NCI-H2196 (cell line): ENCODE data around the gene TRMT11.
A peak's percentile ranks its signal among the peaks of the same experiment; 100 is the strongest.
"Not testable (repeated sequence)": the region's sequence is repeated elsewhere in the genome, so short reads cannot be mapped to it uniquely, and the experiment has no call there.

ENCODE experiments used
- DNase-seq: peaks from one replicate; lab custom pipeline; 2025; ENCODE audit not compliant: unreplicated experiment; lab: John Stamatoyannopoulos, UW

Gene TRMT11

DNA sequence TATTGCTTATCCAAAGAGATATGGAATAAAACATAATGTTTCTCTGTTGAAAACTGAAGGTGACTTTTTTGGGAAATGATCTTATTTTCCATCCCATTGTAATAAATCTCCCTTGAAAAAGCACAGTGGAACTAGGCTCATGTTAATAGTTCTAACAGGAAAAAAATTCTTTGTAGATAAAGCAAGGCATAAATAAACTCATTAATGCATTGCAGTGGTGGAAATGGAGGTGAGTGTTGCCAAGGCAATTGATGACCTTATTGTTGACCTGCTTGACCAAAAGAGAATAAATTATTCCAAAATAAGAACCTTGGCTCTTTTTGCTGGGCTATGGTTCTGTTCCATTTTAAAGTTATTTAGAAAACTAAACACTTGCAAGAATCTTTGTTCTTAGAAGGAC lies 55.2 kb downstream of the TRMT11 start:
- no peak for DNase-seq

DNA sequence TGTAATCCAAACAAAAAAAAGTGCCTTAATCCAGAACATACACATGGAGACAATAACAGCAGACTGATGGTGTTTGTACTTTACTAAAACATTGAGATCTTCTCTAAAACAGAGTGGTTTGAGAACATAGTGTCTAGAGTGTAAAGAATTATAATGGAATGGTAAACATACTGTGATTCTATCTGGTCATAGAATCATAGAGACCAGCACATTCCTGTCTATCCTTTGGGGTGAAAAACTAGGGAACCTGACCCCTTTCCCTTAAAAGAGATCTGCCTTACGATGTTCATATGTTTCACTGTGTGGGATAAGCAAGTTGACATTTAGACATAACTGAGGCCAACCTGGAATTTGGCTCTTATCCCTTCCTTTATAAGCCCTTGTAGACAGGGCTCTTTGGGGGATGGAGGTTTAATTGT lies 55.7 kb downstream of the TRMT11 start:
- no peak for DNase-seq

DNA sequence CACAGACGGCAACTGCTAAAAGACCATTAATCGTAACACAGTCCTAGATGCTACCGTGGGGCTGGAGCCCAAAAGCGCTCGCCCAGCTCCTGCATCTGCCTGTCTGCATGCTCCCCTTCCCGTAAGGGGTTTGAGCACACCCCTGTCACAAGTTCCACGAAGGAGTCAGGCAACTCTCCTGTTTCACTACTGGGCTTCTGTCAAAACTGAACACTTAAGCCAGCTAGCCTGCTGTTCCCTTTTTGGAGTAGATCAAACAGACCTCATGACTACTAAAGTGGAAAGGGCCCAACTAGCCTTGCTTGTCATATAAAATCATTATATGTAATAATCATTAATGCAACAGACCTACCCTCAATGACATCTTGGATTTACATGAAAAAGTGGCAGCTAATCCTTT lies 61.3 kb downstream of the TRMT11 start:
- DNase-seq = no peak

DNA sequence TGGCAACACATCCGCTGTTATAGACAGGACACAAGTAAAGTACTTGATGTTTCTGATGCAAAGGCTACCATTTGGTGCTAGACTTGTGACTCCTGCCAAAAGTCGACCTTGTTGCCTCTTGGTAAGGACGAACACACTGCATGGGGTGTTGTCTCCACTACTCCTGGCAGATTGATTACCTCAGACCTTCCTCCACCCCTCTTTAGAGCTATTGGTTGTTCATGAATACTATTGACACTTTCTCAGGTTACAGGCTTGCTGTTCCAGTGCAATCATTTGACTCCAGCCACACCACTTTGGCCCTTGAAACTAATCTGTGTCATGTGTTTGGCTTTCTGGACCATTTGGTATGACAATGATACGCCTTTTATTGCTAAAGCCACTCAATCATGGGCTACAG lies 62.3 kb downstream of the TRMT11 start:
- no peak for DNase-seq

DNA sequence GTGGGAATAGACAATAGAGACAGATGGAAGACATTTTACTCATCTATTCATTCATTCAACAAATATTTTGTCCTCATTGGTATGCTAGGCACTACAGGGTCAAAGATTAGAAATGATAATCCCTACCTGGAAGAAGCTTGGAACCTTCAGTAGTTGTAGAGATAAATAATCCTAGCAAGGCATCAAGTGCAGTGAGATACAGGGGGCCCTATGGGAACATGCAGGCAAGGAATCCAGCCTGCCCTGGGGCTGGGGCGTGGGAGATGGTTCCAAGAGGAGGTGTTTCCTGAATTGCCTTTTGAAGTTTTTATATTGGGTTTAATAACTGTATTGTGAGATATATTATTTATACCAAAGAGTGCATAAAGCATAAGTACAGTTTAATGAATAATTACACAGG lies 64.5 kb downstream of the TRMT11 start:
- DNase-seq = no peak

DNA sequence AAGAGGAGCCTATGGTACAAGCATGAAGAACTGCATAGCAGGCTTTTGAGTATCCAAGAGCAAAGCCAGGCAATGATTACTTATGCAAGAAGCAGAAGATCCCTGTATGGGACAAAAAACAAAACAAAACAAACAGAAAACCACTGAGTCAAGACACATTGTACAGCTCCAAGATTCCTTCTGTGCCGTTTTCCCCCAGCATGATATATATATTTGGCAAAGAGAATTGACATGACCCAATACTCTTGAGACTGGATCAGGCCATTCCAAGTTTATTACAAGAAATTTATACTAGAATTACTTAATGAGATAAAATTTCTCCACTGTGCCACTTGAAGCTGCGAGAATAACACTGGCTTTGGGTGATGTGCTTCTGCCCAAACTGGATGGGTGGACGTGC lies 65.5 kb downstream of the TRMT11 start:
- DNase-seq = no peak

DNA sequence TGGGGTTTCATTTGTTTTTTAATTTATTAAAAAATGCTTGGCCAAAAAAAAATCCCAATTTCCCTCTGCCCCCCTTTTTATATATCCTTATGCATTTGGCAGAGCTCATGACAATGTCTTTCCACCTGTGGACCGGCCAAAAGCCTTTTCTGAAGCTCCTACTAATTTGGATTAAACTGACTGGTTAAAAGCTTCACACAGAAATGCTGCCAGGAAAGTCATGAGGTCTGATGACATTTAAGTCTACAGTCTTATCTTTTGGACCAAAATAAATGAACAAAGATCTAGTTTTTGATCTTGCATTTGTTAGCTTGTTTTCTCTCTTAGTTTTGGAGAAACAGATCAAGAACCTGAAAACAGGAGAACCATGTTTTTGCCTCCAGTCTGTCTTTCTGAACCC lies 66.1 kb downstream of the TRMT11 start:
- DNase-seq = no peak

DNA sequence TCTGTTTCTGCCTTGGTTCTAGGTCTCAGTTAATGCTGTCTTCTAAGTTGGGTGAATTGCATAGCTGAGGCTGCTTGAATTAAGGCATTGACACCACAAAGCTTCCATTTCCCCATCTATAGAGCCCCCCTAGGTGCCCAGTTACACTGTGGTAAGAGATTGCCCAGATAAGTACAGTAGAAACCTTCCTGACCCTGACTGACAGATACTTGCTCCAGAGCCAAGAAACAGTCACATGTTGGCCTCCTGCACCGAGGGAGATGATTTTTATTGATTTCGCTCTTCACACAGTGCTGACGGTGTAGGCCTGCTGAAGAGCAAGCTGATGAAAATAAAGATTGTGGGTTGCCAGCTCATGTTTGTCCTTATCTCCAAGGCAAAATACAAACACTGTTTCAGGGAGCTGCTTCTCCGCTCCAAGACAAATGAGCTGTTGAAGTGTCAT lies 67.9 kb downstream of the TRMT11 start:
- peak; percentile 19 for DNase-seq

DNA sequence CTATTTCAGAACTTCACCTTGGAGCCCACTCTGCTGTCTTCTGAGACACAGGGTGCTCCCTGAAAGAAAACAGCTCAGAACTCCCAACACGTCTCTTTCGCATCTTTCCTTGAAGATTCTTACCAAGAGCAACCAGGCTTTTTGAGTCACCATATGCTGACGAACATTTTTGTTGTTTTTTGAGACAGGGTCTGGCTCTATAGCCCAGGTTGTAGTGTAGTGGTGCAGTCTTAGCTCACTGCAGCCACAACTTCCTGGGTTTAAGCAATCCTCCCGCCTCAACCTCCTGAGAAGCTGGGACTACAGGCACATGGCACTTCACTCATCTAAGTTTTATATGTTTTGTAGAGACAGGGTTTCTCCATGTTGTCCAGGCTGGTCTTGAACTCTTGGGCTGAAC lies 68.5 kb downstream of the TRMT11 start:
- no peak for DNase-seq

DNA sequence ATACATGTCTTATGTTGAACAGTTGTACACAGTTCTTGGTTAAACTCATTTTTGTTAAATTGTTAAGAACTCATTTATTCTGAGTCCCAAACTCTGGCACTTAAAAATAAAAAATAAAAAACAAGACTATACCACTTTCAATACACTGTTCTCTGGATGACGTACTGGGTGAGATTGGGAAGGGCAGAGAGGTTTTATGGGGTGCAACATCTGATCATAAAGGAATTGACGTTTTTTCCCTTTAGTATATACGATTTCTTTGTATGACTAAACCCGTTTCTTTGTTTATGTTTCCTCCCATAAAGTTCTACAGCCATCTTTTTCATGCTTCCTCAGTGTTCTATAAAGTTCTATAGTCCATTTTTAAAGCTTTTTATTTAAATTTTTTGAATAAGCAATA lies 69.1 kb downstream of the TRMT11 start:
- no peak for DNase-seq

DNA sequence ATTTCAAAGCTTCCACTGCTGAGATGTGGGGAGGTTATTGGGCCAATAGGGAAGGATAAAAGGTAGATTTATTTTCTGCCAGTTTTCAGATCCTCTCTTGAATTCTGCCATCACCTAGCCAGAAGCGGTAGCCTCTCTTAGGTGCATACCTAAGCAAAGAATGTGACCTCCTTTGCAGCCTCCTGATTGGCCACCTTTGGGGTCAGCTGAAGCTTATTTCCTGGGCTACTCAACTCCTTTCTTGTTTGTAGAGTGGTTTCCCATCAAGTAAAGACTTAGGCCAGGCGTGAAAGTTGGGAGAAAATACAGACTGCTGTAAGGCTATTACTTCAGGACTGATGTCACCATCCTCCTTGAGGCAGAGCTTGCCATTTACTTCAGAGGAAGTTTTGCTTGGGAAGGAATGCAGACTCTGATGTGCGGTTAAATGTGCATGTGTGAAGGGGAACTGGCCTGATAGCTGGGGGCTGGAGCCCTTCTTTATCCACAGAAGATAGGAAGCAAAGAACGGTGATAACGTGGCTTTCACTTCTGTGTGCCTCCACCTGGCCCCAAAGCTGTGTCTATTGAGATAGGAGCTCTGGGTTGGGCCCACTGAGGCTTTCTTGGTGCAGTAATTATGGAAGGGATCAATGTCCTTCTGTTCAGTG lies 70.1 kb downstream of the TRMT11 start:
- DNase-seq = no peak

DNA sequence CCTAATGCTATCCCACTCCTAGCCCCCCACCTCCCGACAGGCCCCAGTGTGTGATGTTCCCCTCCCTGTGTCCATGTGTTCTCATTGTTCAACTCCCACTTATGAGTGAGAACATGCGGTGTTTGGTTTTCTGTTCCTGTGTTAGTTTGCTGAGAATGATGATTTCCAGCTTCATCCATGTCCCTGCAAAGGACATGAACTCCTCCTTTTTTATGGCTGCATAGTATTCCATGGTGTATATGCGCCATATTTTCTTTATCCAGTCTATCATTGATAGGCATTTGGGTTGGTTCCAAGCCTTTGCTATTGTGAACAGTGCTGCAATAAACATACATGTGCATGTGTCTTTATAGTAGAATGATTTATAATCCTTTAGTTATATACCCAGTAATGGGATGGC lies 71.7 kb downstream of the TRMT11 start:
- DNase-seq = not testable (repeated sequence)

DNA sequence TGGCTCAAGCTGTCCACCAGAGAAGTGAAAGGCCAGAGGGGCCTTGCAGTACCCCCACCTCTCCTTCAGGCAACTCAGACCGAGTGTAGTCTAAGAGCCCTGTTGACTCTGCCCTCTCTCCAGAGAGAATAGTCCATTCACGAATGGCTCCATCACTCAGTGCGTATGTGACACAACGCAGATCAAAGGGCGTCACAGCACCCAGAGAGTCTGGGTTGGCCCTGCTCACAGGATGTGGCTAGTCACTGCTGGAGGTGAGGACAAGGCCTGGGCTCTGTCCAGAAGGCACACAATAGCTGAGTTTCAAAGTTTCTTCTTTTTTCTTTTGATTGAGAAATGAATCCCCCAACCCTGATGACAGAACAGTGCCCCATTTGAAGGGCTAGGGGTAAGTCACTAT lies 74.1 kb downstream of the TRMT11 start:
- DNase-seq = no peak

DNA sequence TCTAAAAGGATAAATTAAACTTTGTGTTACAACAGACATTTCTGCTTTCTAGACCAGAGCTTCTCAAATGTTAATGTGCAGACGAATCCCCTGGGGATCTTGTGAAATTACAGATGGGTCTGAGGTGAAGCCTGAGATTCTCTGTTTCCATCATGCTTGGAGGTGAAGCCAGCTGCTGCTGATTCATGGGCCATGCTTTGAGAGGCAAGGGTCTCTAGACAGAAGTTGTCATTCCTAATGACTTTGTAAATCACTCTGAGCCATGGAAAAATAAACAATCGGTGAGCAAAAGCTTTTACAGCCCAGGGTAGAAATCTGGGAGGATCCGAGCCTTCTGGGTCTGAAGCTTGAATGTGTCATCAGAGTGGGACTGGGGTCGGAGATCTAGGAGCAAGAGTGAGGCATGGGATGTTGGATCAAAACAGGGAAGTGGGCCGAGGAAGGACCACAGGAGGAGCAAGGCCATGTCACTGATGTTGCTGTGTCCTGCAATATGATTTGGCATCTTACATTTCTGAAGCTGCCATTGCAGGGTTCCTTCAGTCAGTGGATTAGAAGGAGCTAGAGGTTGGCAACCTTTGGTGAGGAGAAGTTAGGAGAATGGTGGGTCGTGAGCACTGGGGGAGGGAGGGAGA lies 77.3 kb downstream of the TRMT11 start:
- DNase-seq = no peak

DNA sequence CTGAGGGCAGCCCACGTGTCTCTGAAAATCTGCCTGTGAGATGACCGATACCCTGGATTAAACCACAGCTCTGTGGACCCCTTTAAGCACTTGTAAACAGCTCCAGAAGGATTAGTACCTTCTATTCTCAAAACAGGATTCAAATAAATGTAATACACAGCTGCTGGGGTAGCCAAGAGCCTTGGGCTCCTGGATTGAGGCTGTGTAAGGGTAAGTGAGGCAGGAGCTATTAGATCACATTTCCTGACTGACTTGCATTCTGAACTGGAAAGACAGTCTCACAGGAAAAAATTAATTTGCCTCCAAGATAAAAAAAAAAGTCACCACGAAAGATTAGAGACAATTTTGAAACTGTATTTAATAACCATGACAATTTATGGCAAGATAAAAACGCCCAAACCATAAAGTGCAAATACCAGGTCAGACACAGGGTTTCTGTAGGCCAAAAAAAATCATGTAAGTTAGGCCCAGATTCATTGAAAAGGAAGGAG lies 78.0 kb downstream of the TRMT11 start:
- no peak for DNase-seq

DNA sequence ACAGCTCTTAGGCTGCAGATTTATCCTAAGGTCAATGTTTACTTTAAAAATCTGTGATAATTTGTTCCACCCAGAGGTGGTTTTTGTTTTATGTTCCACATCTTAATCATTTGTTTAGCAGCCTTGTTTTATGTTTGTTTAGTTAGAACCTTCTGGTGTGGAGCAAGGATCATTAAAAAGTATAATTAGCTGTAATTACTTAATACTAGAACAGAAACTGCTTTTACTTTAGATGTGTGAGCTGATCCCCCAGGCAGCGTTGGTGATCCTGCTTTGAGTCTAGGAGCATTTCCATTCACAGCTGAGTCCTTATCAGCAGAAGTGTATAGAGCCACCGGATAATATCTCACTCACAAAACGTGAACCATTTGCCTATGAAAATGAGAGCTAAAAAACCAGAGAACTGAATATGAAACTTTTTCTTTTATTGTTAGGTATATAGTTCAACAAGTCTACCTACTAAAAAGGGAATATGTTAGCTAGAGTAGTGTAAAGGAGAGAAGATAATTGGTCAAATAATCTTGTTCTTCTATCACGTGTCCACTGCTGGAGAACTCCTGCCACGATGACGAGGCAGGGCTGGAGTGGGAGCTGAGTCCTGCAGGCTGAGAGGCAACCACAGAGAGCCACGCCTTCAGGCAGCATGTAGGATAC lies 78.5 kb downstream of the TRMT11 start:
- DNase-seq = no peak

DNA sequence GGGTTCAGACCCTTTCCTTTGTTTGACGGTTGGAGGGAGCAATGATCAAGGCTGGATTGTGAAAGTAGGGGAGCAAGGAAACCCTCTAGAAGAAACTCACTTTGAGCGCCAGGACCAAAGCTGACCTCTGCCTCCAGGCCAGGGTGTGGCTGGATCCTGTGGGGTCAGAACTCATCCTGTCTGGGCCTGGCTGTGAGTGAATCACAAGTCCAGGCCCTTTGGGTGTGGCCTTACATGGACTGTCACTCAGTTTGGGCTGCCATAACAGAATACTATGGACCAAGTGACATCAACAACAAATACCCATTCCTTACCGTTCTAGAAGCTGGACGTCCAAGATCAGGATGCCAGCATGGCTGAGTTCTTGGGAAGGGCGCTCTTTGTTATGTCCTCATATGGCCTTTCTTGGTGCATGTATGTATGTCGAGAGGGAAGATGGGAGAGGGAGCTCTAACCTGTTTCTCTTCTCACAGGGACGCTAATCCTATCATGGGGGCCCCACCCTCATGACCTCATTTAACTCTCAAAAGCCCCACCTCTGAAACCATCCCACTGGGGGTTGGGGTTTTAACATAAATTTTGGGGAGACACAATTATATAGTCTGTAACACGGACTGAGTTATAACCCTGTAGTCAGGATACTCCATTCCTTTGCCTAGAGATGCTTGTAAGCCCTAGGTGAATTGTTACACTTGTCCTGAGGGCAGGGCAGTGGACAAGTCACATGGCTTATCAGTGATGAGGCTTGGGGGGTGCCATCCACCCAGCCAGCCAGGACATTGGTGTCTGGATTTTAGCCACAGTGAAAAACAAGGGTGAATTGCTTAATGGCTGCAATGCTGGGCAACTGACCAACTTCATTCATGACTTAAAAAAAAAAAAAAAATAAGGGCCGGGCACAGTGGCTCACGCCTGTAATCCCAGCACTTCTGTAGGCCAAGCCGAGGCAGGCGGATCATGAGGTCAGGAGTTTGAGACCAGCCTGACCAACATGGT lies 80.0 kb downstream of the TRMT11 start:
- no peak for DNase-seq

DNA sequence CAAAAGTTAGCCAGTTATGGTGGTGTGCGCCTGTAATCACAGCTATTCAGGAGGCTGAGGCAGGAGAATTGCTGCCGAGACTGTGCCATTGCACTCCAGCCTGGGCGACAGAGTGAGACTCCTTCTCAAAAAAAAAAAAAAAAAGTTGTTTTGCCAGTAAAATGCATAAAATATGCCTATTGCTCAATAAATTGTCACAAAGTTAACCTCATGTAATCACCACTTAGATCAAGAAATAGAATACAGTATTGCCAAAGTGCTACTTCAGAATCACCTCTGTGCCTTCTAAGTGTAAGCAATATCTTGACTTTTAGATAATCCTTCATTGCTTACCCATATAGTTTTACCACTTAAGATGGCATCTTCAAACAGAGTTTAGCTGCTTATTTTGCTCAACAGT lies 80.7 kb downstream of the TRMT11 start:
- DNase-seq = no peak

DNA sequence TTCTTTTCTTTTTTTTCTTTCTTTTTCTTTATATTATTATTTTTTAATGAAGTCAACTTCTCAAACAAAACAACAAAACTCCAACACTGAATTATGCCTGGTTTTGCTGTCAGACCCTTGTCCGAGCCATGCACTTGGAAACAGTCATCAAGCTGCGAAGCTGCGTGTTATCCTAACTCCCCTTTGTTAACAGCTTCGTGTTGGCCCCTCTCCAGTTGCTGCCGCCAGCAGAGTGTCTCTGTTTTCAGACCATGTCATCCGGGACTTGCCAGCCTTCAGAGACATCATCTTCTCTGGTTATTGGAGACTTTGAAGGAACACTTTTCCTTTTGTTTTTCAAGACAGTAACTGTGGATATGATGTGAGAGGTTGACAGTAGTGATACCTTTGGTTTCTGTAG lies 83.1 kb downstream of the TRMT11 start:
- DNase-seq = no peak

DNA sequence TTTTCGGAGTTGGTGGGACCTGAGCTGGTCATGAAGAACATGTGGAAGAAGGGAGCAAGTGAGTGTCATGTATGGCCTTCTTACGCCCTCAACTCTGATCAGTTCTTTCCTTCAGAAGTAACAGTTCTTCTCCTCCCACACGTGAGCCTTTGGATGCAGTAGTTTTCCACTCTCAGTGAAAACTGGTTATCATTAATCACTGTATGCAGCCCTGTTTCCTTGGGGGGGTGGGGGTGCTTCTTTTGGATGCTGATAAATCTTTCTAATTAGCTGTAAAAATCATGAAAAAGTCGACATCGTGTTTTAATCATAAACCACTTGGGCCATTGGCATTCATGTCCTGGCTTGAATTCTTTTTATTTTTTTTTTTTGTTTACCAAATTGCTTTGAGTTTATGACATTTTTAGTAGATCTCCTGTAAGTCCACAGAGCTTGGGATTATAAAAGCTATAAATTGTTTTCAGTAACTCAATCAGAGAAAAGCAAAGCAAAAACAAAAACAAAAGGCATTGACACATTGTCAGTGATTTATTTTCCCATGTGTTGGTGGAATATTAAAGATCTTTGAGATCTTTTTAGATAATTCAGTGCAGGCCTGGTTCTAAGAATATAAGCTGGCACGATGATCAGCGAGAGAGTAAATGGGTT lies 84.8 kb downstream of the TRMT11 start:
- no peak for DNase-seq

DNA sequence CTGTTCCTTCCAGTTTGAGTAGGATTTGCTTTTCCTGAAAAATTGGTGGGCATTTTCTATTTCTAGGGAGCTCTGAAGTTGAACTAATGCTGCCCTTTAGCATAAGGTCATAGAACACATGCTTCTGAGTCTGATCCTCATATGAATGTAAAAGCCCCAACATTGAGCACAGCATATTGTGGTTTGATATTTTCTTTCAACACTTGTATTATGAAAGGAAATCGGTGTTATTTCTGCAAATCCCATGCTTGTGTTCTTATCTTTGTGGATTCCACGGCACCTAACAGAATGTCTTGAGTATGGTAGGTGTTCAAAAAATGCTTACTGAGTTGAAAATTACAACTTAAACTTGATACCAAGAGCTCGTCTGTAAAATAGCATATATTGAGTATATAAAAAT lies 85.8 kb downstream of the TRMT11 start:
- DNase-seq = no peak
